Measurements from ENCODE around the gene QKI. TPM values are rescaled to one million over a fixed set of nuclear protein-coding genes. Genes with fewer than 3 reads are reported as not detected.

Gene QKI
- total and polyA plus RNA-seq, 4 donors = 27.1 to 213 (median 89.5) TPM

GRCh38 chr6:163620101-163620500 is 205.6 kb downstream of the QKI start:
- H3K36me3 ChIP-seq (ENCODE audit: control insufficient read depth in 1 of 2, insufficient read depth in 2 of 2, low read length in 1 of 2) = no peaks in the 10 kb centered on the region
- DNase-seq (no peak), ATAC-seq (ENCODE audit: low FRiP score) (no peak)
- H3K27me3 ChIP-seq (ENCODE audit: control insufficient read depth in 1 of 2, insufficient read depth in 2 of 2, low read length in 1 of 2) = no peaks in the 10 kb centered on the region
- no peak overlapping the region for H3K4me3 ChIP-seq (ENCODE audit: low read length in 2 of 2)
- no peaks in the 10 kb centered on the region for H3K9me3 ChIP-seq (ENCODE audit: control insufficient read depth, low read length)
- no peak overlapping the region for H3K27ac ChIP-seq (ENCODE audit: low read depth in 1 of 2, low read length in 2 of 2)
- no peaks in the 10 kb centered on the region for H3K4me1 ChIP-seq (ENCODE audit: control insufficient read depth in 1 of 2, insufficient read depth in 2 of 2, low read length in 2 of 2)
- intact Hi-C loops (cut with DNase I) = no loop called here
- WGBS, 2 donors = 87 to 90% methylated on average over 5 of the region's 5 CpGs

GRCh38 chr6:163620670-163621330 is 206.3 kb downstream of the QKI start:
- Histone ChIP-seq H3K4me3 (ENCODE audit: low read length in 2 of 2) (no peak overlapping the region), H3K27me3 (ENCODE audit: control insufficient read depth in 1 of 2, insufficient read depth in 2 of 2, low read length in 1 of 2) (no peaks in the 10 kb centered on the region), H3K36me3 (ENCODE audit: control insufficient read depth in 1 of 2, insufficient read depth in 2 of 2, low read length in 1 of 2) (no peaks in the 10 kb centered on the region), H3K4me1 (ENCODE audit: control insufficient read depth in 1 of 2, insufficient read depth in 2 of 2, low read length in 2 of 2) (no peaks in the 10 kb centered on the region), H3K9me3 (ENCODE audit: control insufficient read depth, low read length) (no peaks in the 10 kb centered on the region), H3K27ac (ENCODE audit: low read depth in 1 of 2, low read length in 2 of 2) (no peak overlapping the region)
- DNase-seq (no peak), ATAC-seq (ENCODE audit: low FRiP score) (no peak)
- 78 to 83% methylated on average over 16 of the region's 16 CpGs for WGBS, 2 donors
- intact Hi-C loops (cut with DNase I) = no loop called here

- WGBS, 2 donors = 89 to 92% methylated on average over 3 of the region's 3 CpGs
- intact Hi-C loops (cut with DNase I) = no loop called here
Measured at GRCh38 chr6:163625265-163625664, 210.7 kb downstream of the QKI start.

GRCh38 chr6:163626073-163626867 is 211.8 kb downstream of the QKI start:
- intact Hi-C loops (cut with DNase I) = no loop called here
- H3K9me3 ChIP-seq (ENCODE audit: control insufficient read depth, low read length) = peaks cover 5% of the 10 kb centered on the region
- no peak for DNase-seq
- no peak overlapping the region for H3K27ac ChIP-seq (ENCODE audit: low read depth in 1 of 2, low read length in 2 of 2)
- H3K4me3 ChIP-seq (ENCODE audit: low read length in 2 of 2) = no peak overlapping the region
- WGBS, 2 donors = 93 to 94% methylated on average over 8 of the region's 8 CpGs
- no peaks in the 10 kb centered on the region for H3K4me1 ChIP-seq (ENCODE audit: control insufficient read depth in 1 of 2, insufficient read depth in 2 of 2, low read length in 2 of 2)
- H3K27me3 ChIP-seq (ENCODE audit: control insufficient read depth in 1 of 2, insufficient read depth in 2 of 2, low read length in 1 of 2) = no peaks in the 10 kb centered on the region
- H3K36me3 ChIP-seq (ENCODE audit: control insufficient read depth in 1 of 2, insufficient read depth in 2 of 2, low read length in 1 of 2) = no peaks in the 10 kb centered on the region
- no peak for ATAC-seq (ENCODE audit: low FRiP score)

More at GRCh38 chr6:163625265-163625664, 210.7 kb downstream of the QKI start:
- Histone ChIP-seq H3K4me1 (ENCODE audit: control insufficient read depth in 1 of 2, insufficient read depth in 2 of 2, low read length in 2 of 2) (no peaks in the 10 kb centered on the region), H3K27ac (ENCODE audit: low read depth in 1 of 2, low read length in 2 of 2) (no peak overlapping the region), H3K36me3 (ENCODE audit: control insufficient read depth in 1 of 2, insufficient read depth in 2 of 2, low read length in 1 of 2) (no peaks in the 10 kb centered on the region), H3K9me3 (ENCODE audit: control insufficient read depth, low read length) (peaks cover 5% of the 10 kb centered on the region), H3K27me3 (ENCODE audit: control insufficient read depth in 1 of 2, insufficient read depth in 2 of 2, low read length in 1 of 2) (no peaks in the 10 kb centered on the region), H3K4me3 (ENCODE audit: low read length in 2 of 2) (no peak overlapping the region)
- DNase-seq (no peak), ATAC-seq (ENCODE audit: low FRiP score) (no peak)

GRCh38 chr6:163627274-163628062 is 212.9 kb downstream of the QKI start:
- DNase-seq = no peak
- 73 to 77% methylated on average over 11 of the region's 11 CpGs for WGBS, 2 donors
- H3K9me3 ChIP-seq (ENCODE audit: control insufficient read depth, low read length) = peaks cover 6% of the 10 kb centered on the region
- H3K27me3 ChIP-seq (ENCODE audit: control insufficient read depth in 1 of 2, insufficient read depth in 2 of 2, low read length in 1 of 2) = no peaks in the 10 kb centered on the region
- no peaks in the 10 kb centered on the region for H3K4me1 ChIP-seq (ENCODE audit: control insufficient read depth in 1 of 2, insufficient read depth in 2 of 2, low read length in 2 of 2)
- no peak overlapping the region for H3K27ac ChIP-seq (ENCODE audit: low read depth in 1 of 2, low read length in 2 of 2)
- H3K4me3 ChIP-seq (ENCODE audit: low read length in 2 of 2) = no peak overlapping the region
- no peaks in the 10 kb centered on the region for H3K36me3 ChIP-seq (ENCODE audit: control insufficient read depth in 1 of 2, insufficient read depth in 2 of 2, low read length in 1 of 2)
- intact Hi-C loops (cut with DNase I) = no loop called here
- no peak for ATAC-seq (ENCODE audit: low FRiP score)
